Measurements from ENCODE around the gene SP7.
"Not testable (repeated sequence)": the region's sequence is repeated elsewhere in the genome, so short reads cannot be mapped to it uniquely, and the experiment has no call there.

Gene SP7

DNA sequence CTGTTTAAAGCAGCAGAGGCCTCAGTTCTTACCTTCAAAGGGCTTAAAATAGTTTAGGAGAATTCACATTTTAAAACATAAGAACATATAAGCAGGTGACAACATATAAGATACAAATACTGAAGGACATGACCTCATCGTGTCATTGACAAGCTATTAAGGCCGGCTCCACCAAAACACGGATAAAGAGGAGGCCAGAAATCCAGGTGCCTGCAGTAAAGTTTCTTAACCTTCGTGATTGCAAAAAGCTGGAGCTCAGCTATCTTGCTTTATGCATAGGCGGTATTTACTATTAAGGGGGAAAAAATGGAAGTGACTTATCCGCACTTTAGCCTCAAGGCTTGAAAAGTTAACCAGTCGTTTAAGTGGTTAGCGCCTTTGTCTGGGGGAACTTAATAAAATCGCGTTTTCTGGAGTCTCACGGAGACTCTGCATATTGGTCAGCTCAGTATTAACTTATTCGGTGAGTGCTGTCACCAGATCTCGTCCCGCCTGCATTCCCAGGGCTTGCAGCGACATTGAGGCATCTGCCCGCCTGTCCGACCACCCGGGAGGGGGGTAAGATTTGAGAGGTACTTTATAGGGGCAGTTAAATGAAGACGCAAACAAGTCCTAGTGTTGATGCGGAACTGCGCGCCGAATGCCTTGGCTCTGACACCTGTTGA is 42.7 kb upstream of the SP7 start:
- TF ChIP-seq, protein P1, sequence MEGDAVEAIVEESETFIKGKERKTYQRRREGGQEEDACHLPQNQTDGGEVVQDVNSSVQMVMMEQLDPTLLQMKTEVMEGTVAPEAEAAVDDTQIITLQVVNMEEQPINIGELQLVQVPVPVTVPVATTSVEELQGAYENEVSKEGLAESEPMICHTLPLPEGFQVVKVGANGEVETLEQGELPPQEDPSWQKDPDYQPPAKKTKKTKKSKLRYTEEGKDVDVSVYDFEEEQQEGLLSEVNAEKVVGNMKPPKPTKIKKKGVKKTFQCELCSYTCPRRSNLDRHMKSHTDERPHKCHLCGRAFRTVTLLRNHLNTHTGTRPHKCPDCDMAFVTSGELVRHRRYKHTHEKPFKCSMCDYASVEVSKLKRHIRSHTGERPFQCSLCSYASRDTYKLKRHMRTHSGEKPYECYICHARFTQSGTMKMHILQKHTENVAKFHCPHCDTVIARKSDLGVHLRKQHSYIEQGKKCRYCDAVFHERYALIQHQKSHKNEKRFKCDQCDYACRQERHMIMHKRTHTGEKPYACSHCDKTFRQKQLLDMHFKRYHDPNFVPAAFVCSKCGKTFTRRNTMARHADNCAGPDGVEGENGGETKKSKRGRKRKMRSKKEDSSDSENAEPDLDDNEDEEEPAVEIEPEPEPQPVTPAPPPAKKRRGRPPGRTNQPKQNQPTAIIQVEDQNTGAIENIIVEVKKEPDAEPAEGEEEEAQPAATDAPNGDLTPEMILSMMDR (conservative IDR thresholded peaks at IDR 0.05; ENCODE audit: low read length): no peak
- H3K4me3 ChIP-seq (ENCODE audit: low read length): peak overlapping the region; percentile 75
- no peak for DNase-seq (ENCODE audit: low read depth)

DNA sequence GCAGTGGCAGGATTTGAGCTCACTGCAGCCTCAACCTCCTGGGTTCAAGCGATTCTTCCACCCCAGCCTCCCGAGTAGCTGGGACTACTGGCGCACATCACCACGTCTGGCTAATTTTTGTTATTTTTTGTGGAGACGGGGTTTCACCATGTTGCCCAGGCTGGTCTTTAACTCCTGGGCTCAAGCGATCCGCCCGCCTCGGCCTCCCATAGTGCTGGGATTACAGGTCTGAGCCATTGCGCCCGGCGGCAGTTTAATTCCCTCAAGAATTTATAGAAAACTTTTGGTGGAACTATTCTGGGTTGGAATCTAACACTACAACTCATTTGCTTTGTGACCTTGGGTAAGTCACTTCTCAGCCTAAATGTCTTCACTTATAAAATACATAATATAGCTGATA is 42.1 kb upstream of the SP7 start:
- no peak for DNase-seq (ENCODE audit: low read depth)
- no peak overlapping the region for H3K4me3 ChIP-seq (ENCODE audit: low read length)
- TF ChIP-seq, protein P1 (conservative IDR thresholded peaks at IDR 0.05; ENCODE audit: low read length): no peak

DNA sequence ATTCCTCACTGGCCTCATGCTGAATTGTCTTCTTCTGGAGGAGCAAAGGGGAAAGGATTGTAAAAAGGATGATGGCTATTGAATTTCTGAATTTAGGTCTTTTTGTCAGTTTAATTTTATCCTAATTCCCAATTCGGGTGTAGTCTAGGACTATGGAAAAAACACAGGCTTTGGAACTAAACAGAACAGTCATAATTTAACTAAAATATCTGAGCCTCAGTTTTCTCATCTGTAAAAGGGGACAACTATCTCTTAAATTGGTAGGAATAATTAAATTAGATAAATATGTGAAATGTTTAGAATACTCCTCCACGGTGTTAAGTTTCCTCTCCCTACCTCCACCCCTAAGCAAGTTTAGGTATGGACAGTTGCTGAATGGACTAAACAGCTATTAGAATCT is 40.6 kb upstream of the SP7 start:
- DNase-seq (ENCODE audit: low read depth): no peak
- TF ChIP-seq, protein P1 (conservative IDR thresholded peaks at IDR 0.05; ENCODE audit: low read length): no peak
- no peak overlapping the region for H3K4me3 ChIP-seq (ENCODE audit: low read length)

DNA sequence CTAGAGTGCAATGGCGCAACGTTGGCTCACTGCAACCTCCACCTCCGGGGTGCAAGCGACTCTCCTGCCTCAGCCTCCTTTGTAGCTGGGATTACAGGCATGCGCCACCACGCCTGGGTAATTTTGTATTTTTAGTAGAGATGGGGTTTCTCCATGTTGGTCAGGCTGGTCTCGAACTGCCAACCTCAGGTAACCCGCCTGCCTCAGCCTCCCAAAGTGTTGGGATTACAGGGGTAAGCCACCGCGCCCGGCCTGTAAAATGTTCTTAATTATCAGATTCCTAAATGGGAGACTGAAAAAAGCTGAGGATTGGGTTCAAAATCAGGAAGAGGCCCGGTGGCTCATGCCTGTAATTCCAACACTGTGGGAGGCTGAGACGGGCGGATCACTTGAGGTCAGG is 38.1 kb upstream of the SP7 start:
- not testable (repeated sequence) for H3K4me3 ChIP-seq (ENCODE audit: low read length); DNase-seq (ENCODE audit: low read depth)

DNA sequence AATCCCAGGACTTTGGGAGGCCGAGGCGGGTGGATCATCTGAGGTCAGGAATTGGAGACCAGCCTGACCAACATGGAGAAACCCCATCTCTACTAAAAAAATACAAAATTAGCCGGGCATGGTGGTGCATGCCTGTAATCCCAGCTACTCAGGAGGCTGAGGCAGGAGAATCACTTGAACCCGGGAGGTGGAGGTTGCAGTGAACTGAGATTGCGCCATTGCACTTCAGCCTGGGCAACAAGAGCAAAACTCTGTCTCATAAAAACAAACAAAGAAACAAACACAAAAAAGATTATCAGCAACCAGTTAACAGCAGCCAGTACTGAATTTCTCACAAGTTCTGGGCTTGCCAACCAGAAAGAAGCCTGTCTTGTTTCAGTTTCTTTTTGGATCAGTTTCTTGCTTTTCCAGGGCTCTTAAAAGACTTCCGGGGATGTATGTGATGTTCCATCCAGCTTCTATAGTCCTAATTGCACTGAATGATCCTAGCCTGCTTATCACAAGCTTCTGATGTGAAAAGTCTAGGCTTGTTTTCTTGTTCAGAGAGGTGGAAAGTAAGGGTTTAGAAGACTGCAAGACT is 37.5 kb upstream of the SP7 start:
- DNase-seq (ENCODE audit: low read depth); H3K4me3 ChIP-seq (ENCODE audit: low read length): not testable (repeated sequence)

DNA sequence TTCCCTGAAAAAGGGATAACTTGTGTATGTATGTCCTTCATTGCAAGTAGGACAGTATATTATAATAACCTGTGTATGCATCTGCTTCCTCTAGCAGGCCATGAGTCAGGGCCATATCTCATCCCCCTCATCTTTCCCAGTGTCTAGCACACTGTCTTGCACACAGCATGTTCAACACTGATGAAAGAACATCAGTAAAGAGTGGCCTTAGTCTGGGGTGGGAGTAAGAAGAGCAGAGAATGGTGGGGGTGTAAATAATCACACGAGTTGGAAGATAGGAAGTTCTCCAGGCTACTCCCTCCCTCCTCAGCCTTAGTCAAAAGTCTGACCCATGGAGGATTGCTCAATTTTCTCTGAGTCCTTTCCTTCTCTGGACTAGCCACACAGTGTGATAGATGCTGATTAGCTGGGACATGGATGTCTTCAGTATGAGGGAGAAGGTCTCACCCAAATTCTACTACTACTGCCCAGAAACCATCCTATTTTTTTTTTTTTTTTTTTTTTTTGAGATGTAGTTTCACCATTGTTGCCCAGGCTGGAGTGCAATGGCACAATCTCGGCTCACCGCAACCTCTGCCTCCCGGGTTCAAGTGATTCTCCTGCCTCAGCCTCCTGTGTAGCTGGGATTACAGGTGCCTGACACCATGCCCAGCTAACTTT is 29.2 kb upstream of the SP7 start:
- no peak for DNase-seq (ENCODE audit: low read depth)
- TF ChIP-seq, protein P1 (conservative IDR thresholded peaks at IDR 0.05; ENCODE audit: low read length): no peak
- no peak overlapping the region for H3K4me3 ChIP-seq (ENCODE audit: low read length)

DNA sequence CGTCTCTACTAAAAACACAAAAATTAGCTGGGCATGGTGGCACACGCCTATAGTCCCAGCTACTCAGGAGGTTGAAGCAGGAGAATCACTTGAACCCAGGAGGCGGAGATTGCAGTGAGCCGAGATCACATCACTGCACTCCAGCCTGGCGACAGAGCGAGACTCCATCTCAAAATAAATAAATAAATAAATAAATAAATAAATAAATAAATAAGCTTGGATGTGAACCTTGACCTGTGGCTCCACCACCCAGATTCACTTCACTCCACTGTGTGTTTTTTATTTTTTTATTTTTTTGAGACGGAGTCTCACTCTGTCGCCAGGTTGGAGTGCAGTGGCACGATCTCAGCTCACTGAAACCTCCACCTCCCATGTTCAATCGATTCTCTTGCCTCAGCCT is 25.5 kb upstream of the SP7 start:
- not testable (repeated sequence) for H3K4me3 ChIP-seq (ENCODE audit: low read length); DNase-seq (ENCODE audit: low read depth)

DNA sequence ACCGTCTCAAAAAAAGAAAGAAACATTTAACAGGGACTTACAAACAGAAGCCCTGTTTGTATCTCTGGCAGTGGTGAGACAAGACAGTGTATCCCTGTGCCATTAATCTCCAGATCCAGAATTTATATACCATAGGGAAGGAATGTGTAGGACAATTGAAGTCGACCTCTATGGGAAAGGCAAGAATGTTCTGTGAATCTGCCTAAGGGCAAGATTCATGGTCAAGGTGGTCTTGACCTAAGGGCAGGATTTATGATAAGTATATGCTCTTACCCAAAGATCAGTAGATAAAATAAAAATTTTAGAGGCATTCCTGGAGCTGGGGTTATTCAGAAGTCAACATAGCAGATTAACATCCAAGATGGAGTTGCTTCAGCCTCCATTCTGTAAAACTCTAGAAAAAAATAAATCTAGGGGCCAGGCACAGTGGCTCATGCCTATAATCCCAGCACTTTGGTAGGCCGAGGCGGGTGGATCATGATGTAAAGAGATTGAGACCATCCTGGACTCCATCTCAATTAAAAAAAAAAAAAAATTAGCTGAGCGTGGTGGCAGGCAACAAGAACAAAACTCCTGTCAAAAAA is 22.8 kb upstream of the SP7 start:
- no peak for DNase-seq (ENCODE audit: low read depth)
- no peak overlapping the region for H3K4me3 ChIP-seq (ENCODE audit: low read length)
- TF ChIP-seq, protein P1 (conservative IDR thresholded peaks at IDR 0.05; ENCODE audit: low read length): no peak
